ENCODE measurements around the gene VANGL2. TPM values are rescaled to one million over a fixed set of nuclear protein-coding genes. Genes with fewer than 3 reads are reported as not detected.

VANGL2 gene
- total RNA-seq, 2 experiments from 2014 or later = 1.5 to 2.6 TPM

- Histone ChIP-seq H4K20me1 (ENCODE audit: insufficient read depth, low read length) (no peaks in the 10 kb centered on the region), H3K4me2 (ENCODE audit: low read length) (no peak overlapping the region), H2AFZ (ENCODE audit: low read length) (peak overlapping the region; percentile 7; the same call in 1 of the 2 replicates), H3K4me3 (ENCODE audit: low read depth, low read length, poor library complexity, severe bottlenecking) (no peak overlapping the region), H3K79me2 (ENCODE audit: insufficient read depth, low read depth, low read length) (no peaks in the 10 kb centered on the region), H3K9me3 (ENCODE audit: low read length) (no peaks in the 10 kb centered on the region), H3K27ac (ENCODE audit: low read depth, low read length, poor library complexity, severe bottlenecking) (no peak overlapping the region), H3K36me3 (ENCODE audit: insufficient read depth, low read length) (no peaks in the 10 kb centered on the region; the same call in 1 of the 2 replicates), H3K4me1 (ENCODE audit: insufficient read depth, low read length, poor library complexity, severe bottlenecking) (peaks cover 16% of the 10 kb centered on the region), H3K9me2 (ENCODE audit: insufficient read depth, low read length) (no peaks in the 10 kb centered on the region)
- ChIA-PET POLR2A (interaction anchor here (0.5 to 0.7 kb wide), 2 partner anchors 69 to 1021 kb away, joined by 3 read pairs; no protein-coding TSS in a partner anchor), CTCF (ENCODE audit: unreplicated experiment) (no interaction called here)
- intact Hi-C loops (cut with micrococcal nuclease; ENCODE audit: unreplicated experiment) = no loop called here
- BruUV-seq (replicated peaks) = no TSS peak
- TF ChIP-seq CTCF (conservative IDR thresholded peaks at IDR 0.05; ENCODE audit: low read length) (no peak), EZH2phosphoT487 (IDR thresholded peaks at IDR 0.05; ENCODE audit: borderline replicate concordance, low read depth, low read length) (no peak)
- DNase-seq (ENCODE audit: low spot score) = no peak
Observed at GRCh38 chr1:160454371-160455152, 54.2 kb downstream of the VANGL2 start.

GRCh38 chr1:160455153-160455517 lies 54.8 kb downstream of the VANGL2 start:
- Histone ChIP-seq H4K20me1 (ENCODE audit: insufficient read depth, low read length) (no peaks in the 10 kb centered on the region), H3K79me2 (ENCODE audit: insufficient read depth, low read depth, low read length) (no peaks in the 10 kb centered on the region), H3K27ac (ENCODE audit: low read depth, low read length, poor library complexity, severe bottlenecking) (no peak overlapping the region), H3K36me3 (ENCODE audit: insufficient read depth, low read length) (no peaks in the 10 kb centered on the region), H2AFZ (ENCODE audit: low read length) (peak overlapping the region; percentile 7; the same call in 1 of the 2 replicates), H3K9me3 (ENCODE audit: low read length) (no peaks in the 10 kb centered on the region), H3K4me1 (ENCODE audit: insufficient read depth, low read length, poor library complexity, severe bottlenecking) (peaks cover 21% of the 10 kb centered on the region), H3K4me2 (ENCODE audit: low read length) (no peak overlapping the region), H3K4me3 (ENCODE audit: low read depth, low read length, poor library complexity, severe bottlenecking) (no peak overlapping the region), H3K9me2 (ENCODE audit: insufficient read depth, low read length) (no peaks in the 10 kb centered on the region)
- intact Hi-C loops (cut with micrococcal nuclease; ENCODE audit: unreplicated experiment) = no loop called here
- ChIA-PET POLR2A (interaction anchor here (0.7 kb wide), 1 partner anchor 1021 kb away, joined by 3 read pairs; no protein-coding TSS in a partner anchor), CTCF (ENCODE audit: unreplicated experiment) (no interaction called here)
- no peak for DNase-seq (ENCODE audit: low spot score)
- no TSS peak for BruUV-seq (replicated peaks)
- no peak for TF ChIP-seq CTCF (conservative IDR thresholded peaks at IDR 0.05; ENCODE audit: low read length)
- TF ChIP-seq EZH2phosphoT487 (IDR thresholded peaks at IDR 0.05; ENCODE audit: borderline replicate concordance, low read depth, low read length) = no peak

GRCh38 chr1:160459056-160459455 lies 58.7 kb downstream of the VANGL2 start:
- intact Hi-C loops (cut with micrococcal nuclease; ENCODE audit: unreplicated experiment) = no loop called here
- no peak overlapping the region for H3K4me2 ChIP-seq (ENCODE audit: low read length)
- no peaks in the 10 kb centered on the region for H3K9me2 ChIP-seq (ENCODE audit: insufficient read depth, low read length)
- no peak overlapping the region for H3K27ac ChIP-seq (ENCODE audit: low read depth, low read length, poor library complexity, severe bottlenecking)
- no TSS peak for BruUV-seq (replicated peaks)
- CTCF ChIA-PET (ENCODE audit: unreplicated experiment) = interaction anchor here (1.1 to 1.4 kb wide), 2 partner anchors 11 to 15 kb away, joined by 3 to 5 read pairs; no protein-coding TSS in a partner anchor
- no peak overlapping the region for H3K4me3 ChIP-seq (ENCODE audit: low read depth, low read length, poor library complexity, severe bottlenecking)
- 0 out of 2 replicates have a peak, but pooled peaks have one; percentile 14 for TF ChIP-seq CTCF (conservative IDR thresholded peaks at IDR 0.05; ENCODE audit: low read length)
- TF ChIP-seq EZH2phosphoT487 (IDR thresholded peaks at IDR 0.05; ENCODE audit: borderline replicate concordance, low read depth, low read length) = no peak
- H3K79me2 ChIP-seq (ENCODE audit: insufficient read depth, low read depth, low read length) = no peaks in the 10 kb centered on the region
- no peak for DNase-seq (ENCODE audit: low spot score)
- H3K4me1 ChIP-seq (ENCODE audit: insufficient read depth, low read length, poor library complexity, severe bottlenecking) = peaks cover 28% of the 10 kb centered on the region
- no peaks in the 10 kb centered on the region for H3K9me3 ChIP-seq (ENCODE audit: low read length)
- POLR2A ChIA-PET = interaction anchor here (0.7 to 2.5 kb wide), 6 partner anchors 12 to 146 kb away, joined by 3 to 7 read pairs (median 4); no protein-coding TSS in a partner anchor
- H4K20me1 ChIP-seq (ENCODE audit: insufficient read depth, low read length) = no peaks in the 10 kb centered on the region
- peak overlapping the region; percentile 20; the same call in 1 of the 2 replicates for H2AFZ ChIP-seq (ENCODE audit: low read length)
- no peaks in the 10 kb centered on the region for H3K36me3 ChIP-seq (ENCODE audit: insufficient read depth, low read length)

Data from OCI-LY7 (cell line).